Heart left ventricle (tissue), 13 donors: ENCODE measurements around the gene GRIFIN.
A peak's percentile ranks its signal among the peaks of the same experiment; 100 is the strongest.

ENCODE experiments used
- POLR2A ChIP-seq, 2 donors: fragments of 450-650 bp; IDR thresholded peaks; one replicate each; pipeline ENCODE4 v1.6.1; 2017; ENCODE audit warnings: antibody characterized with exemption in 2 of 2, mild to moderate bottlenecking in 2 of 2, moderate library complexity in 2 of 2
- TF ChIP-seq, protein P1 (sequence below), 12 donors: fragments of 200-600 bp; sonication (generic) in 4 of 12; IDR thresholded peaks; one replicate each; pipeline versions ENCODE4 v1.5.0 to v1.8.0; 2018 to 2022; ENCODE audit warnings: antibody characterized with exemption in 12 of 12, mild to moderate bottlenecking in 5 of 12
- donor health status: ischemic (EF 13 %, LVEDD 7.1; RV severe dilation, severe dysfunction).
- donor health status: DM: no; HTN: yes; CAD: no.
- donor health status: DM: no; HTN: no; CAD: no.
- donor health status: ischemic (EF 25% LVEDD 6.9; RV normal size, moderate dysfunction).
- donor health status: ischemic (EF 25% LVEDD 5.7; RV mildly dilated, moderate dysfunction).
- donor health status: ischemic (EF 35%, LVEDD 5.7; RV mildly dilated, moderate dysfunction).
- donor health status: nonischemic (EF 11% LVEDD 7.7; RV severe dilation, severe dysfunction).
- donor health status: DM: yes; HTN: yes; CAD: no.
- donor health status: PGD.
- donor health status: ischemic (EF 29% LVEDD 5.4; RV normal size, mild dysfunction).
- donor health status: nonischemic (EF 23%, LVEDD 6.1; RV moderate dilation, normal function).

DNA sequence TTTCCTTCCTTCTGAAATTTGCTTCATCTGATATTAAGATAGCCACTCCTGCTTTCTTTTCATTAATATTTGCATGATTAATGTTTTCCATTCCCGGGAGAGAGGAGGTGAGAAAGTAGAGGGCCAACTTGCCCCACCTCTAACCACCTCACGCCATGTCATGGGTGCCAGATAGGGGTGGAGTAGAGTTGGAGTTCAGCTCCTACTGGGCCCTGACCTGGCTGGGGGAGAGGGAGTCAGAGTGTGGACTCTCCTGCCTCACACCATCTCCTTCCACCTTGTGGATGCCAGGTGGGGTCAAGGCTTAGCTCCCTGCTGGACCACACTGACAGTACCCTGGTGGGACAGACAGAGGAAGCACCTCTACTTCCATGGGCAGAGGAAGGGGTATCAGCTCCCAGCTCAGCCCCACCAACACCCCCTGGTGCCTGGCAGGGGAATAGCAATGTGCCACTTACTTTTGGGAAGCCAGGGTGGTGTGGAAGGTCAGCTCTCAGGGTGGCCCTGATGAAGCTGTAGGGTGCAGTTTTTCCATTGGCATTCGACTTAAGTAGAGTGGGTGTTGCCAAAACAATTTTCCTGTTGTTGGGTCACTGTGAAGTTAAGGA lies 44.8 kb downstream of the GRIFIN start:
- TF ChIP-seq, protein P1, sequence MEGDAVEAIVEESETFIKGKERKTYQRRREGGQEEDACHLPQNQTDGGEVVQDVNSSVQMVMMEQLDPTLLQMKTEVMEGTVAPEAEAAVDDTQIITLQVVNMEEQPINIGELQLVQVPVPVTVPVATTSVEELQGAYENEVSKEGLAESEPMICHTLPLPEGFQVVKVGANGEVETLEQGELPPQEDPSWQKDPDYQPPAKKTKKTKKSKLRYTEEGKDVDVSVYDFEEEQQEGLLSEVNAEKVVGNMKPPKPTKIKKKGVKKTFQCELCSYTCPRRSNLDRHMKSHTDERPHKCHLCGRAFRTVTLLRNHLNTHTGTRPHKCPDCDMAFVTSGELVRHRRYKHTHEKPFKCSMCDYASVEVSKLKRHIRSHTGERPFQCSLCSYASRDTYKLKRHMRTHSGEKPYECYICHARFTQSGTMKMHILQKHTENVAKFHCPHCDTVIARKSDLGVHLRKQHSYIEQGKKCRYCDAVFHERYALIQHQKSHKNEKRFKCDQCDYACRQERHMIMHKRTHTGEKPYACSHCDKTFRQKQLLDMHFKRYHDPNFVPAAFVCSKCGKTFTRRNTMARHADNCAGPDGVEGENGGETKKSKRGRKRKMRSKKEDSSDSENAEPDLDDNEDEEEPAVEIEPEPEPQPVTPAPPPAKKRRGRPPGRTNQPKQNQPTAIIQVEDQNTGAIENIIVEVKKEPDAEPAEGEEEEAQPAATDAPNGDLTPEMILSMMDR (IDR thresholded peaks at IDR 0.05), result peak in 8 of 12 donors; percentile 18 to 39 (median 27)
- no peak for TF ChIP-seq POLR2A (IDR thresholded peaks at IDR 0.05)
